ENCODE results near the gene TMEM204.

Gene TMEM204

DNA sequence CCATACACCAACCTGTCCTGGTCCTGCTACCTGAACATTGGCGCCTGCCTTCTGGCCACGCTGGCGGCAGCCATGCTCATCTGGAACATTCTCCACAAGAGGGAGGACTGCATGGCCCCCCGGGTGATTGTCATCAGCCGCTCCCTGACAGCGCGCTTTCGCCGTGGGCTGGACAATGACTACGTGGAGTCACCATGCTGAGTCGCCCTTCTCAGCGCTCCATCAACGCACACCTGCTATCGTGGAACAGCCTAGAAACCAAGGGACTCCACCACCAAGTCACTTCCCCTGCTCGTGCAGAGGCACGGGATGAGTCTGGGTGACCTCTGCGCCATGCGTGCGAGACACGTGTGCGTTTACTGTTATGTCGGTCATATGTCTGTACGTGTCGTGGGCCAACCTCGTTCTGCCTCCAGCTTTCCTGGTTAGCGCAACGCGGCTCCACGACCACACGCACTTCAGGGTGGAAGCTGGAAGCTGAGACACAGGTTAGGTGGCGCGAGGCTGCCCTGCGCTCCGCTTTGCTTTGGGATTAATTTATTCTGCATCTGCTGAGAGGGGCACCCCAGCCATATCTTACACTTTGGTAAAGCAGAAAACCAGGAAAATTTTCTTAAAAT is 21.5 kb downstream of the TMEM204 start:
- H3K4me3 ChIP-seq (ENCODE audit: control insufficient read depth, low read depth, low read length): no peak overlapping the region
- DNase-seq (ENCODE audit: low read depth): no peak
- TF ChIP-seq, protein P1, sequence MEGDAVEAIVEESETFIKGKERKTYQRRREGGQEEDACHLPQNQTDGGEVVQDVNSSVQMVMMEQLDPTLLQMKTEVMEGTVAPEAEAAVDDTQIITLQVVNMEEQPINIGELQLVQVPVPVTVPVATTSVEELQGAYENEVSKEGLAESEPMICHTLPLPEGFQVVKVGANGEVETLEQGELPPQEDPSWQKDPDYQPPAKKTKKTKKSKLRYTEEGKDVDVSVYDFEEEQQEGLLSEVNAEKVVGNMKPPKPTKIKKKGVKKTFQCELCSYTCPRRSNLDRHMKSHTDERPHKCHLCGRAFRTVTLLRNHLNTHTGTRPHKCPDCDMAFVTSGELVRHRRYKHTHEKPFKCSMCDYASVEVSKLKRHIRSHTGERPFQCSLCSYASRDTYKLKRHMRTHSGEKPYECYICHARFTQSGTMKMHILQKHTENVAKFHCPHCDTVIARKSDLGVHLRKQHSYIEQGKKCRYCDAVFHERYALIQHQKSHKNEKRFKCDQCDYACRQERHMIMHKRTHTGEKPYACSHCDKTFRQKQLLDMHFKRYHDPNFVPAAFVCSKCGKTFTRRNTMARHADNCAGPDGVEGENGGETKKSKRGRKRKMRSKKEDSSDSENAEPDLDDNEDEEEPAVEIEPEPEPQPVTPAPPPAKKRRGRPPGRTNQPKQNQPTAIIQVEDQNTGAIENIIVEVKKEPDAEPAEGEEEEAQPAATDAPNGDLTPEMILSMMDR (conservative IDR thresholded peaks at IDR 0.05; ENCODE audit: control insufficient read depth, insufficient read depth, low read depth, low read length): no peak

DNA sequence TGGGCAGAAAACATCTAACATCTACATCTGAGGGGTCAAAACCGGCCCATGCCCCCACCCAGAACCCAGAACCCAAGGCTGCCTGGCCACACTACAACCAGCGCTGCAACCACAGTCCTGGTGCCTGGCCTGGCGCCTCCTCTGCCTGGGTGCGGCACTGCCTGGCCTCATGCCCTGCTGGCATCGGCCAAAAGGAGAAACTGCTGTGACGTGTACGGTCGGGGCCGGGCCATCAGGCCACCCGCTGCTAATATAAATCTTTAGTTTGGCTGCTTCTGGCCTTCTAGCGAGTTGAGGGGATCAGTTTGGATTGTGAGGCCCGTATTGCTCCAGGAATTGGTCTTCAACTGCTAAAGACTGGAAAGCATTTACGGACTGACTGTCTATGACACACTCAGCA is 22.8 kb downstream of the TMEM204 start:
- no peak overlapping the region for H3K4me3 ChIP-seq (ENCODE audit: control insufficient read depth, low read depth, low read length)
- no peak for DNase-seq (ENCODE audit: low read depth)
- TF ChIP-seq, protein P1 (conservative IDR thresholded peaks at IDR 0.05; ENCODE audit: control insufficient read depth, insufficient read depth, low read depth, low read length): no peak

DNA sequence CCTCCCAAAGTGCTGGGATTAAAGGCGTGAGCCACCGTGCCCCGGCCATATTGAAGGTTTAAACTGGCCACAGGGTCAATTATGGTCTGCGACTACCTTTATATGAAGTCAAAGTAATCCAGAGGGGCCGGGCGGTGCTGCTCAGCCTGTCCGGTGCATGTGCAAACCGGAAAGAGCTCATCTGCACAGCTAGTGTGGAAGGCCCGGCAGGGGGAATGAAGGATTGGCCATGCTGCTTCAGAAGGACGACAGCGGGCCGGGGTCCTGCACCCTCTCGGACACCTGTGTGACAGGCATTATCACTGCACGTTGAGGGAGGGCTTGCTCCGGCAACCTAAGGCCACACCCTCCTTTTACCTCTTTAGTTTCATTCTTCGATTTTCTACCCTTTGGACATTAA is 23.6 kb downstream of the TMEM204 start:
- TF ChIP-seq, protein P1 (conservative IDR thresholded peaks at IDR 0.05; ENCODE audit: control insufficient read depth, insufficient read depth, low read depth, low read length): no peak
- H3K4me3 ChIP-seq (ENCODE audit: control insufficient read depth, low read depth, low read length): no peak overlapping the region
- DNase-seq (ENCODE audit: low read depth): no peak

DNA sequence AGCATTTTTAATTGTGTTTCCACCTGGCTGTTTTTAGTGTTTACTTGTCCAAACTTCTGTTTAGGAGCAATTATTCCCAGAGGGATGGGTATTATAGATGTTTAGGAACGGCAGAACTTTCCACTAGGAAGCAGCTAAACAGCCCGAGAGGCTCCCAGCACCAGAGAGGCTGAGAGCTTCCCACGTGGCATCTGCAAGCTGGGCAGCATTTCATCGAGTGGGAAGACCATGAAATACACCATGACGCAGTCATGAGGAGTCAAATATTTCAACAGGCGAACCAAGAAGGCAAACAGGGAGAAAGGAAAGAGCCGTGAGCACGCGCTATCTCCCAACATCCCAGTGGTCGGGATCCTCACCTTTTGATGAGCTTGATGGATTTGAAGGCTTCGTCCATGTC is 24.1 kb downstream of the TMEM204 start:
- peak; percentile 33 for DNase-seq (ENCODE audit: low read depth)
- TF ChIP-seq, protein P1 (conservative IDR thresholded peaks at IDR 0.05; ENCODE audit: control insufficient read depth, insufficient read depth, low read depth, low read length): no peak
- H3K4me3 ChIP-seq (ENCODE audit: control insufficient read depth, low read depth, low read length): no peak overlapping the region

DNA sequence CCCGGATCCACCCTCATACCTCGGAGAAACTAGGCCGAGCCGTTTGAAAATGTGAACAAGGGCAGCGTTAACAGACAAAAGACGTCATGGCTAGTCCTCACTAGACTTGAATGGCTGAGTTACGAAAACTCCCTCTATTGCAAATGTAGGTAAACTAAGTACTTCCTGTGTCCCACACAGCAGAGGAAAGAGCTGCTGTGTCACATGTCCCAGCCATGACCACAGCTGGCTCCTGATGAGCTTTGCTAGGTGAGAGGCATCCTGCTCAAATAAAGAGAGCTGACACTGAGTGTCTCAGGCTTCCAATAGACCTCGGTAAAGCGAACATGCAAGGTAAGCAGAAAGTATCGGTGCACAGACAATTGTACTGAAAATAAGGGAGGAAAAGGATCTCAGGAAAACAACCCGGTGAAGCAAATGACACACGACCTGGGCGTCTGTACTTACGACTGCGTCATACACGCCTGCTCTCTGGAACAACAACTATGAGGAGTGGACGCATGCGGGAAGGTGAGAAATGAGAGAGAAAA is 26.0 kb downstream of the TMEM204 start:
- no peak for DNase-seq (ENCODE audit: low read depth)
- TF ChIP-seq, protein P1 (conservative IDR thresholded peaks at IDR 0.05; ENCODE audit: control insufficient read depth, insufficient read depth, low read depth, low read length): no peak
- no peak overlapping the region for H3K4me3 ChIP-seq (ENCODE audit: control insufficient read depth, low read depth, low read length)

DNA sequence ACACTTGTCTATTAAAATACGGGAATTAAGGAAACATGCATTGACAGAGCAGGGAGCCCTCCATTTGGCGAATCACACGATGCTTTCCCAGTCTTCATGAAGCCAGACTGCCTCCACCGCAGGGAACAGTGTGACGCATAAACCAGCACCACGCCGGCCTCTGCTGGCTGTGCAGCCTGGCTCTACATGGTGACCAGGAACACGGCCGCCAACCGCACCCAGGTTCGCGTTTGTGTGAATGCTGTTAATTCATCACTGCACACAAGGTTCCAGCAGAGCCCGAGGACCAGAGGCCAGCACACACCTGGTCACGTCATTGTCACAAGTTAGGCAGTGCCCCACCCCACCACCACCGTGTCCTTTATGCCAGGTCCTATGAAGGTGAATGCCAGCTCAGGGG is 26.7 kb downstream of the TMEM204 start:
- no peak for DNase-seq (ENCODE audit: low read depth)
- TF ChIP-seq, protein P1 (conservative IDR thresholded peaks at IDR 0.05; ENCODE audit: control insufficient read depth, insufficient read depth, low read depth, low read length): no peak
- no peak overlapping the region for H3K4me3 ChIP-seq (ENCODE audit: control insufficient read depth, low read depth, low read length)
